Measurements from ENCODE around the gene ALCAM. TPM values are rescaled to one million over a fixed set of nuclear protein-coding genes. Genes with fewer than 3 reads are reported as not detected.

The ALCAM gene
- polyA plus RNA-seq, 3 donors: 7.1 to 8.0 (median 7.9) TPM

DNA sequence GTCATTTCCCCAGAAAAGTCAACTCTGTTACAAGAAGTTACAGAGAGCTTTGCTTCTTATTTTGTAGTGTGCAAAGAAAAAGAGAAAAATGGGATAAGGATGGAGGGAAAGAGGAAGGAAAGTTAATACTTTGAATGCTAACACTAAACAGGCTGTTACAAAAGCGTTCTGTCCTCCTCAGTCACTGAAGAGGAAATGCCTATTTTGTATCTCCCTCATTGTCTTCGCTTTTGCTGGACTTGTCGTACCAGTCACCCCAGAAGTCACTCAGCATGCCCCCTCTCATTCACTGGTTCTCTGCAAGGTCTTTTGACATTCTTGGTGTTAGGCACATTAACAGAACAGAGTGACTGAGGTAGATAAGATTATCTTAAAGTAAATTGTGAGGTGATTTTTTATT, 129.6 kb downstream of the ALCAM start:
- Histone ChIP-seq H3K9ac (ENCODE audit: insufficient read depth, low read length, poor library complexity, severe bottlenecking) (no peak overlapping the region), H3K4me1 (ENCODE audit: control insufficient read depth in 1 of 2, insufficient read depth in 2 of 2, low read length in 2 of 2) (peaks cover 11 to 17% of the 10 kb centered on the region in 2 donors), H2AFZ (ENCODE audit: insufficient read depth, low read depth, low read length, poor library complexity, severe bottlenecking) (no peak overlapping the region), H3K27me3 (ENCODE audit: control insufficient read depth in 2 of 2, insufficient read depth in 2 of 2, low read length in 2 of 2) (no peaks in the 10 kb centered on the region), H4K20me1 (ENCODE audit: insufficient read depth, low read length) (no peaks in the 10 kb centered on the region), H3K4me2 (replicated peaks; ENCODE audit: extremely low read depth, low read length, poor library complexity, severe bottlenecking) (no peak overlapping the region), H3K36me3 (replicated peaks in 1 of 2; ENCODE audit: control insufficient read depth in 1 of 2, insufficient read depth in 2 of 2, low read length in 2 of 2) (no peaks in the 10 kb centered on the region), H3K79me2 (ENCODE audit: insufficient read depth, low read length) (no peaks in the 10 kb centered on the region), H3K9me3 (replicated peaks in 1 of 2; ENCODE audit: control insufficient read depth in 1 of 2, insufficient read depth in 1 of 2, low read length in 2 of 2) (no peaks in the 10 kb centered on the region), H3K4me3 (replicated peaks in 1 of 3; ENCODE audit: low read depth in 2 of 3, low read length in 3 of 3) (no peak overlapping the region), H3K27ac (ENCODE audit: low read depth in 1 of 2, low read length in 2 of 2) (no peak overlapping the region)
- Mint-ChIP-seq H3K36me3 (peaks cover 10 to 11% of the 10 kb centered on the region in 2 donors), H3K27ac (peak overlapping the region in 1 of 7 donors; percentile 25), H3K4me1 (peaks cover 29% of the 10 kb centered on the region), H3K27me3 (ENCODE audit: low read depth in 3 of 3) (no peaks in the 10 kb centered on the region), H3K4me3 (no peak overlapping the region), H3K9me3 (peaks cover 0 to 9% (median 5%) of the 10 kb centered on the region in 7 donors)
- no CpG with 5 or more reads among the region's 3 CpGs for WGBS (ENCODE audit: insufficient coverage)
- no peak for DNase-seq
- TF ChIP-seq, protein P1, sequence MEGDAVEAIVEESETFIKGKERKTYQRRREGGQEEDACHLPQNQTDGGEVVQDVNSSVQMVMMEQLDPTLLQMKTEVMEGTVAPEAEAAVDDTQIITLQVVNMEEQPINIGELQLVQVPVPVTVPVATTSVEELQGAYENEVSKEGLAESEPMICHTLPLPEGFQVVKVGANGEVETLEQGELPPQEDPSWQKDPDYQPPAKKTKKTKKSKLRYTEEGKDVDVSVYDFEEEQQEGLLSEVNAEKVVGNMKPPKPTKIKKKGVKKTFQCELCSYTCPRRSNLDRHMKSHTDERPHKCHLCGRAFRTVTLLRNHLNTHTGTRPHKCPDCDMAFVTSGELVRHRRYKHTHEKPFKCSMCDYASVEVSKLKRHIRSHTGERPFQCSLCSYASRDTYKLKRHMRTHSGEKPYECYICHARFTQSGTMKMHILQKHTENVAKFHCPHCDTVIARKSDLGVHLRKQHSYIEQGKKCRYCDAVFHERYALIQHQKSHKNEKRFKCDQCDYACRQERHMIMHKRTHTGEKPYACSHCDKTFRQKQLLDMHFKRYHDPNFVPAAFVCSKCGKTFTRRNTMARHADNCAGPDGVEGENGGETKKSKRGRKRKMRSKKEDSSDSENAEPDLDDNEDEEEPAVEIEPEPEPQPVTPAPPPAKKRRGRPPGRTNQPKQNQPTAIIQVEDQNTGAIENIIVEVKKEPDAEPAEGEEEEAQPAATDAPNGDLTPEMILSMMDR (IDR thresholded peaks at IDR 0.05): no peak
- intact Hi-C loops (cut with micrococcal nuclease): no loop called here

- no CpG with 5 or more reads among the region's 4 CpGs for WGBS (ENCODE audit: insufficient coverage)
These were observed 130.7 kb downstream of the ALCAM start for GRCh38 chr3:105497386-105497785.

More at GRCh38 chr3:105497386-105497785, 130.7 kb downstream of the ALCAM start:
- Mint-ChIP-seq H3K4me3 (no peak overlapping the region), H3K36me3 (peaks cover 4 to 5% of the 10 kb centered on the region in 2 donors), H3K27me3 (ENCODE audit: low read depth in 3 of 3) (no peaks in the 10 kb centered on the region), H3K4me1 (peaks cover 29% of the 10 kb centered on the region), H3K9me3 (peaks cover 0 to 2% (median 0%) of the 10 kb centered on the region in 7 donors), H3K27ac (no peak overlapping the region)
- TF ChIP-seq, protein P1 (IDR thresholded peaks at IDR 0.05): no peak
- H2AFZ ChIP-seq (ENCODE audit: insufficient read depth, low read depth, low read length, poor library complexity, severe bottlenecking): no peak overlapping the region
- H3K4me2 ChIP-seq (replicated peaks; ENCODE audit: extremely low read depth, low read length, poor library complexity, severe bottlenecking): no peak overlapping the region
- no peaks in the 10 kb centered on the region for H3K79me2 ChIP-seq (ENCODE audit: insufficient read depth, low read length)
- intact Hi-C loops (cut with micrococcal nuclease): no loop called here
- H4K20me1 ChIP-seq (ENCODE audit: insufficient read depth, low read length): no peaks in the 10 kb centered on the region
- no peaks in the 10 kb centered on the region for H3K27me3 ChIP-seq (ENCODE audit: control insufficient read depth in 2 of 2, insufficient read depth in 2 of 2, low read length in 2 of 2)
- no peaks in the 10 kb centered on the region for H3K9me3 ChIP-seq (replicated peaks in 1 of 2; ENCODE audit: control insufficient read depth in 1 of 2, insufficient read depth in 1 of 2, low read length in 2 of 2)
- peaks cover 11 to 17% of the 10 kb centered on the region in 2 donors for H3K4me1 ChIP-seq (ENCODE audit: control insufficient read depth in 1 of 2, insufficient read depth in 2 of 2, low read length in 2 of 2)
- no peak overlapping the region for H3K4me3 ChIP-seq (replicated peaks in 1 of 3; ENCODE audit: low read depth in 2 of 3, low read length in 3 of 3)
- no peak overlapping the region for H3K27ac ChIP-seq (ENCODE audit: low read depth in 1 of 2, low read length in 2 of 2)
- no peak for DNase-seq
- H3K9ac ChIP-seq (ENCODE audit: insufficient read depth, low read length, poor library complexity, severe bottlenecking): no peak overlapping the region
- no peaks in the 10 kb centered on the region for H3K36me3 ChIP-seq (replicated peaks in 1 of 2; ENCODE audit: control insufficient read depth in 1 of 2, insufficient read depth in 2 of 2, low read length in 2 of 2)

All from CD14-positive monocyte (primary cell).